T47D (cell line): ENCODE results near the gene MIER2.

Experiments used
- DNase-seq, 2 experiments: peaks; one replicate each; pipeline versions ENCODE4 v3.0.0 to v3.0.0-alpha.2; 2011 to 2012; ENCODE audit warnings: low read depth in 1 of 2, low spot score in 1 of 2
- JUND ChIP-seq: IDR thresholded peaks from 2 replicates; pipeline ENCODE4 v1.6.1; 2012; ENCODE audit warnings: low read depth
- in situ Hi-C: cut with HindIII; loops from 2 replicates; pipeline ENCODE4 v1.10.0; 2016; ENCODE audit warnings: low sequenced_read_pairs, low pct_unique_long_range_greater_than_20kb

MIER2 gene

GRCh38 chr19:295687-296370 lies 48.8 kb downstream of the MIER2 start:
- in situ Hi-C loops: no loop called here
- no peak for DNase-seq
- no peak for TF ChIP-seq JUND

- in situ Hi-C loops: no loop called here
- no peak for TF ChIP-seq JUND
- DNase-seq: peak in 1 of 2 experiments; percentile 28
Observed at GRCh38 chr19:294946-295686, 49.5 kb downstream of the MIER2 start.

- no peak for DNase-seq
- no peak for TF ChIP-seq JUND
- in situ Hi-C loops: no loop called here
Observed at GRCh38 chr19:294341-294945, 50.2 kb downstream of the MIER2 start.

- no peak for DNase-seq
- TF ChIP-seq JUND: no peak
- in situ Hi-C loops: no loop called here
Observed at GRCh38 chr19:293436-294110, 51.0 kb downstream of the MIER2 start.

GRCh38 chr19:292951-293350 lies 51.6 kb downstream of the MIER2 start:
- DNase-seq: no peak
- no peak for TF ChIP-seq JUND
- in situ Hi-C loops: no loop called here

GRCh38 chr19:292281-292884 lies 52.2 kb downstream of the MIER2 start:
- no peak for TF ChIP-seq JUND
- in situ Hi-C loops: no loop called here
- no peak for DNase-seq

GRCh38 chr19:291561-292280 lies 52.9 kb downstream of the MIER2 start:
- no peak for DNase-seq
- no peak for TF ChIP-seq JUND
- in situ Hi-C loops: no loop called here

- no peak for TF ChIP-seq JUND
- DNase-seq: peak in 1 of 2 experiments; percentile 79
- in situ Hi-C loops: no loop called here
Observed at GRCh38 chr19:291006-291521, 53.5 kb downstream of the MIER2 start, which contains the start of gene PLPP2. TSS of gene PLPP2 (minus strand) at chr19:291403. CDS start at chr19:291336, 67 bp downstream.

GRCh38 chr19:290372-291005 lies 54.1 kb downstream of the MIER2 start:
- peak in 1 of 2 experiments; percentile 84 for DNase-seq
- in situ Hi-C loops: no loop called here
- TF ChIP-seq JUND: no peak

- in situ Hi-C loops: no loop called here
- peak; percentile 78 to 92 for DNase-seq
Observed at GRCh38 chr19:289651-290371, 54.8 kb downstream of the MIER2 start.

More at GRCh38 chr19:289651-290371, 54.8 kb downstream of the MIER2 start:
- no peak for TF ChIP-seq JUND
